ENCODE data around the gene OR51B2. TPM values are rescaled to one million over a fixed set of nuclear protein-coding genes. Genes with fewer than 3 reads are reported as not detected.
"Not testable (repeated sequence)": the region's sequence is repeated elsewhere in the genome, so short reads cannot be mapped to it uniquely, and the experiment has no call there.

The OR51B2 gene
- total and polyA plus RNA-seq, 7 donors: 0.66 to 1.1 TPM; not detected in 5

DNA sequence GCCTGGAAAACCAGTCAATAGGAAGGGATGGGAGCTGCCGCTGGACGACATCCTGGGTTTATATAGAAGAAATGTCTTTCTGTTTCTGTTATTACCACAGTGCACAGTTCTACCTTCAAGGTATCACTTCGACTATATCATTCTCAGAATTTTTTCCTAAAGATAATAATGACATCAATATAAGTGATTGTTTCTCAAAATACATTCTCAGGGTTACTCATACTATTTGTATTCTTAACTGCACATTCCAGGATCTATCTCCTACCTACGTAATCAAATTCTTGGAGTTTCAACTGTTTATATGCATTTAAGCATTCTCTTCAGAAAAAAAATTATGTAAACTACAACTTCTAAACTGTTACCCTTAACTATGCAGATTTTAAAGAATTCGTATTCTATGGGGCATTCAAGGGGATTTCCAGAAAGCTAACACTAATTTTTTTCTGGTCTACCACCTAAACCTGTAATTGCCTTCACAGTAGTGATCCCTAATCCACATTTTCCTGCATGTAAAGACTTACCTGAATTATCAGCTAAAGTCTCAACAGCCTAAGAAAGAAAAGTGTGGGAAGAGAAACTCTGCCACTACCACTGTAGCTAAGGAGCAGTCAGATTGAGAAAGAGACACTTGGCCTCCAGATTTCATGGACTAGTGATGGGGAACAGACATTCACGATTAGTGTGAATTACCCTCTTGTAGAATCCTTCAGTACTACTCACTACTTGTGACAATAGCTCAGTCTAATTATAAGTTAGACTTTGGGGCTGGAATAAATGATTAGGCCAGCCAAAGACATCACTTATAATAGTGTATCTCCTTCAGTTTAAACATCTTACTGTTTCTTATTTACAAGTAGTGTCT, 19.6 kb upstream of the OR51B2 start, which contains the start of gene OR51B5:
TSS of gene OR51B5 (minus strand) at position 51 of the 862 bp plus-strand sequence. CDS start at position 51, 0 bp downstream.
- Histone ChIP-seq H3K27me3 (no peaks in the 10 kb centered on the region), H3K4me1 (no peaks in the 10 kb centered on the region), H3K4me3 (no peak within 1 kb of the TSS), H3K9me3 (no peaks in the 10 kb centered on the region), H3K36me3 (no peaks in the 10 kb centered on the region), H3K27ac (no peak within 1 kb of the TSS)
- WGBS, 2 donors: 70 to 83% methylated on average over 6 of the region's 6 CpGs
- no peak for TF ChIP-seq POLR2AphosphoS5 (IDR thresholded peaks at IDR 0.05)
- TF ChIP-seq, protein P1, sequence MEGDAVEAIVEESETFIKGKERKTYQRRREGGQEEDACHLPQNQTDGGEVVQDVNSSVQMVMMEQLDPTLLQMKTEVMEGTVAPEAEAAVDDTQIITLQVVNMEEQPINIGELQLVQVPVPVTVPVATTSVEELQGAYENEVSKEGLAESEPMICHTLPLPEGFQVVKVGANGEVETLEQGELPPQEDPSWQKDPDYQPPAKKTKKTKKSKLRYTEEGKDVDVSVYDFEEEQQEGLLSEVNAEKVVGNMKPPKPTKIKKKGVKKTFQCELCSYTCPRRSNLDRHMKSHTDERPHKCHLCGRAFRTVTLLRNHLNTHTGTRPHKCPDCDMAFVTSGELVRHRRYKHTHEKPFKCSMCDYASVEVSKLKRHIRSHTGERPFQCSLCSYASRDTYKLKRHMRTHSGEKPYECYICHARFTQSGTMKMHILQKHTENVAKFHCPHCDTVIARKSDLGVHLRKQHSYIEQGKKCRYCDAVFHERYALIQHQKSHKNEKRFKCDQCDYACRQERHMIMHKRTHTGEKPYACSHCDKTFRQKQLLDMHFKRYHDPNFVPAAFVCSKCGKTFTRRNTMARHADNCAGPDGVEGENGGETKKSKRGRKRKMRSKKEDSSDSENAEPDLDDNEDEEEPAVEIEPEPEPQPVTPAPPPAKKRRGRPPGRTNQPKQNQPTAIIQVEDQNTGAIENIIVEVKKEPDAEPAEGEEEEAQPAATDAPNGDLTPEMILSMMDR (IDR thresholded peaks at IDR 0.05): no peak
- TF ChIP-seq POLR2A (IDR thresholded peaks at IDR 0.05): no peak
- no peak for TF ChIP-seq EP300 (IDR thresholded peaks at IDR 0.05)
- no peak for DNase-seq
- intact Hi-C loops (cut with DNase I): no loop called here

DNA sequence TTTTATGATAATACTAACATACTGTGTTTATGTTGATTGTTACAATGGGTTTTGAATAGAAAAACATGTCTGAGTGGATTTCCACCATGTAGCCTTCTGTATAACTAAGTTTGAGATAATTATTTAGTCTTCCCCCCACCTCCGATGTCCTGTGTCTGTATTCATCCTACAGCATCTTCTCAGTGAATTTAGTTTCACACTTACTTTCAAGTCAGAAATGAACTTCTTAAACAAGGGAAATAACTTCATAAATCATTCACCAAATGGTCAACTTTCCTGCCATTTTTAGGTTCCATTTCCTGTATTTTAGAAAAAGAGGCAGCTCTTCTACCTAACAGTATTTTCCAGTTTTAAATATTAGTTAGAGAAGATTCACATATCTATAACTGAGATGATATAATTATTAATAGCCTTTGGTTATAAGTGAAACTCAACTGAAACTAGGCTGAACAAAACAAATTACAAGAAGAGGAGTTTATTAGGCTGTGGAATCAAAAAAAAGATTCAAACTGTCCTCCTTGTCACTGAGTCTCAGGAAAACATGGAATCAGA, 15.8 kb upstream of the OR51B2 start:
- intact Hi-C loops (cut with DNase I): no loop called here
- H3K36me3 ChIP-seq: no peaks in the 10 kb centered on the region
- no peak overlapping the region for H3K4me3 ChIP-seq
- TF ChIP-seq POLR2A (IDR thresholded peaks at IDR 0.05) (no peak), EP300 (IDR thresholded peaks at IDR 0.05) (no peak), POLR2AphosphoS5 (IDR thresholded peaks at IDR 0.05) (no peak)
- H3K9me3 ChIP-seq: no peaks in the 10 kb centered on the region
- 79 to 89% methylated on average over 1 of the region's 1 CpG for WGBS, 2 donors
- no peak overlapping the region for H3K27ac ChIP-seq
- H3K4me1 ChIP-seq: no peaks in the 10 kb centered on the region
- H3K27me3 ChIP-seq: no peaks in the 10 kb centered on the region
- DNase-seq: no peak

DNA sequence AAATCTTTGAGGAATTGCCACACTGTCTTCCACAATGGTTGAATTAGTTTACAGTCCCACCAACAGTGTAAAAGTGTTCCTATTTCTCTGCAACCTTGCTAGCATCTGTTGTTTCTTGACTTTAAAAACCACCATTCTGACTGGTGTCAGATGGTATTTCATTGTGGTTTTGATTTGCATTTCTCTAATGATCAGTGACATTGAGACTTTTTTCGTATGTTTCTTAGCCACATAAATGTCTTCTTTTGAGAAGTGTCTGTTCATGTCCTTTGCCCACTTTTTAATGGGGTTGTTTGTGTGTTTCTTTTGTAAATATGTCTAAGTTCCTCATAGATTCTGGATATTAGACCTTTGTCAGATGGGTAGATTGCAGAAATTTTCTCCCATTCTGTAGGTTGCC, 13.2 kb upstream of the OR51B2 start:
- 65 to 70% methylated on average over 1 of the region's 1 CpG for WGBS, 2 donors
- H3K4me1 ChIP-seq; DNase-seq; H3K27me3 ChIP-seq; H3K36me3 ChIP-seq; H3K27ac ChIP-seq; H3K9me3 ChIP-seq; intact Hi-C loops (cut with DNase I); H3K4me3 ChIP-seq: not testable (repeated sequence)

DNA sequence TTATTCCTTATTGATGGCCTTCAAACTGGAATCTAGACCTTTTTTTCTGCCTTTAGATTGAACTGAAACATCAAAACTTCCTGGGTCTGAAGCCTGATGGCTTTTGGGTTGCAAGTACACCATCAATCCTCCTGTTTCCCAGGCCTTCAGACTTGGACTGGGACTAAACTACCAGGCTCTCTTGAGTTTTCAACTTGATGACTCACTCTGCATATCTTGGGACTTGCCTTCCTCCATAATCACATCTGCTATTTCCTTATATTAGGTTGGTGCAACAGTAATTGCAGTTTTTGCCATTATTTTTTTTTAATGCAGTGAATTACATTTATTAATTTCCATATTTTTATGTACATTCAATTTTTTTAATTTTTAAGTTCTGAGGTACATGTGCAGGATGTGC, 12.2 kb upstream of the OR51B2 start:
- intact Hi-C loops (cut with DNase I): no loop called here
- no peaks in the 10 kb centered on the region for H3K36me3 ChIP-seq
- no peaks in the 10 kb centered on the region for H3K4me1 ChIP-seq
- DNase-seq: no peak
- no peaks in the 10 kb centered on the region for H3K9me3 ChIP-seq
- no peak overlapping the region for H3K4me3 ChIP-seq
- no peak overlapping the region for H3K27ac ChIP-seq
- H3K27me3 ChIP-seq: no peaks in the 10 kb centered on the region
- TF ChIP-seq POLR2A (IDR thresholded peaks at IDR 0.05): no peak
- TF ChIP-seq, protein P1 (IDR thresholded peaks at IDR 0.05): no peak
- no peak for TF ChIP-seq EP300 (IDR thresholded peaks at IDR 0.05)
- no peak for TF ChIP-seq POLR2AphosphoS5 (IDR thresholded peaks at IDR 0.05)

DNA sequence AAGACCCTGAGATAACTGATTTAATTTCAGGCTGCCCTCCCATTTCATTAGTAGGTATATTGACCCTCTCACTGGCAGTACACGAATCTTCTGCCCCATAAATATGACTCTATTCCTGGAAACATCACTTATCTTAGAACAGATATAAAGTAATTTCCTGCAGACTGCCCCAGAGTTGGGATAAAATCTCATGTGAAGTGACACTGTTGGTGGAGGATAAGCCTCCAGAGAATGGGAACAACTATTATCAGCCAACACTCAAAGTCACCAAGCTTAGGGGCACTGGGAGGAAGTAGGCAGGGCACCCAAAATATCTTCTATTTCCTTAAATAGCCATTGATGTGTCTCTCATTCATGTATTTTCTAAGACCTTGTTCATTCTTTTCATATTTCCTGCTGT, 11.1 kb upstream of the OR51B2 start:
- H3K9me3 ChIP-seq: no peaks in the 10 kb centered on the region
- TF ChIP-seq, protein P1 (IDR thresholded peaks at IDR 0.05): no peak
- TF ChIP-seq EP300 (IDR thresholded peaks at IDR 0.05): no peak
- no peak for TF ChIP-seq POLR2A (IDR thresholded peaks at IDR 0.05)
- TF ChIP-seq POLR2AphosphoS5 (IDR thresholded peaks at IDR 0.05): no peak
- H3K4me1 ChIP-seq: no peaks in the 10 kb centered on the region
- intact Hi-C loops (cut with DNase I): no loop called here
- H3K27ac ChIP-seq: no peak overlapping the region
- WGBS, 2 donors: 23 to 56% methylated on average over 1 of the region's 1 CpG
- no peak for DNase-seq
- H3K4me3 ChIP-seq: no peak overlapping the region
- H3K27me3 ChIP-seq: no peaks in the 10 kb centered on the region
- H3K36me3 ChIP-seq: no peaks in the 10 kb centered on the region

Measured in sigmoid colon (tissue), 7 donors.